Measurements from ENCODE around the gene PPM1H. TPM values are rescaled to one million over a fixed set of nuclear protein-coding genes. Genes with fewer than 3 reads are reported as not detected.
"Not testable (repeated sequence)": the region's sequence is repeated elsewhere in the genome, so short reads cannot be mapped to it uniquely, and the experiment has no call there.

PPM1H gene
- total RNA-seq (2014; rRNA removed; shearing (Covaris generic); ENCODE audit: low replicate concordance), result 33.3 and 34.3 TPM in 2 replicates

- in situ Hi-C loops (cut with HindIII; ENCODE audit: low pct_unique_long_range_greater_than_20kb, low sequenced_read_pairs), result no loop called here
- DNase-seq (ENCODE audit: low read depth), result peak; percentile 95
These were observed at the start of gene PPM1H for GRCh38 chr12:62934799-62935674. PPM1H (minus strand) TSS chr12:62935150; CDS start chr12:62934736, 414 bp downstream.

GRCh38 chr12:62983594-62983993 is 48.6 kb upstream of the PPM1H start:
- no peak for DNase-seq (ENCODE audit: low read depth)
- in situ Hi-C loops (cut with HindIII; ENCODE audit: low pct_unique_long_range_greater_than_20kb, low sequenced_read_pairs), result no loop called here

- DNase-seq (ENCODE audit: low read depth), result no peak
- in situ Hi-C loops (cut with HindIII; ENCODE audit: low pct_unique_long_range_greater_than_20kb, low sequenced_read_pairs), result no loop called here
These were observed 43.8 kb upstream of the PPM1H start for GRCh38 chr12:62978768-62979167.

- in situ Hi-C loops (cut with HindIII; ENCODE audit: low pct_unique_long_range_greater_than_20kb, low sequenced_read_pairs), result no loop called here
- DNase-seq (ENCODE audit: low read depth), result no peak
These were observed 42.9 kb upstream of the PPM1H start for GRCh38 chr12:62977883-62978282.

GRCh38 chr12:62977418-62977817 is 42.5 kb upstream of the PPM1H start:
- no peak for DNase-seq (ENCODE audit: low read depth)
- in situ Hi-C loops (cut with HindIII; ENCODE audit: low pct_unique_long_range_greater_than_20kb, low sequenced_read_pairs), result no loop called here

- no peak for DNase-seq (ENCODE audit: low read depth)
- in situ Hi-C loops (cut with HindIII; ENCODE audit: low pct_unique_long_range_greater_than_20kb, low sequenced_read_pairs), result no loop called here
These were observed 41.2 kb upstream of the PPM1H start for GRCh38 chr12:62976110-62976662.

- no peak for DNase-seq (ENCODE audit: low read depth)
- in situ Hi-C loops (cut with HindIII; ENCODE audit: low pct_unique_long_range_greater_than_20kb, low sequenced_read_pairs), result no loop called here
These were observed 37.0 kb upstream of the PPM1H start for GRCh38 chr12:62971769-62972525.

GRCh38 chr12:62969695-62970094 is 34.7 kb upstream of the PPM1H start:
- no peak for DNase-seq (ENCODE audit: low read depth)
- in situ Hi-C loops (cut with HindIII; ENCODE audit: low pct_unique_long_range_greater_than_20kb, low sequenced_read_pairs), result no loop called here

- in situ Hi-C loops (cut with HindIII; ENCODE audit: low pct_unique_long_range_greater_than_20kb, low sequenced_read_pairs), result no loop called here
- DNase-seq (ENCODE audit: low read depth), result no peak
These were observed 32.8 kb upstream of the PPM1H start for GRCh38 chr12:62967701-62968100.

- DNase-seq (ENCODE audit: low read depth), result no peak
- in situ Hi-C loops (cut with HindIII; ENCODE audit: low pct_unique_long_range_greater_than_20kb, low sequenced_read_pairs), result no loop called here
These were observed 32.1 kb upstream of the PPM1H start for GRCh38 chr12:62966990-62967506.

GRCh38 chr12:62966446-62966989 is 31.6 kb upstream of the PPM1H start:
- DNase-seq (ENCODE audit: low read depth), result peak; percentile 66
- in situ Hi-C loops (cut with HindIII; ENCODE audit: low pct_unique_long_range_greater_than_20kb, low sequenced_read_pairs), result not testable (repeated sequence)

GRCh38 chr12:62965700-62966099 is 30.8 kb upstream of the PPM1H start:
- in situ Hi-C loops (cut with HindIII; ENCODE audit: low pct_unique_long_range_greater_than_20kb, low sequenced_read_pairs); DNase-seq (ENCODE audit: low read depth): not testable (repeated sequence)

GRCh38 chr12:62965242-62965641 is 30.3 kb upstream of the PPM1H start:
- in situ Hi-C loops (cut with HindIII; ENCODE audit: low pct_unique_long_range_greater_than_20kb, low sequenced_read_pairs); DNase-seq (ENCODE audit: low read depth): not testable (repeated sequence)

GRCh38 chr12:62963486-62964041 is 28.6 kb upstream of the PPM1H start:
- no peak for DNase-seq (ENCODE audit: low read depth)

GRCh38 chr12:62960324-62960723 is 25.4 kb upstream of the PPM1H start:
- no peak for DNase-seq (ENCODE audit: low read depth)
- in situ Hi-C loops (cut with HindIII; ENCODE audit: low pct_unique_long_range_greater_than_20kb, low sequenced_read_pairs), result no loop called here

More at GRCh38 chr12:62963486-62964041, 28.6 kb upstream of the PPM1H start:
- in situ Hi-C loops (cut with HindIII; ENCODE audit: low pct_unique_long_range_greater_than_20kb, low sequenced_read_pairs), result no loop called here

- in situ Hi-C loops (cut with HindIII; ENCODE audit: low pct_unique_long_range_greater_than_20kb, low sequenced_read_pairs), result no loop called here
- no peak for DNase-seq (ENCODE audit: low read depth)
These were observed 24.8 kb upstream of the PPM1H start for GRCh38 chr12:62959745-62960144.

- no peak for DNase-seq (ENCODE audit: low read depth)
- in situ Hi-C loops (cut with HindIII; ENCODE audit: low pct_unique_long_range_greater_than_20kb, low sequenced_read_pairs), result no loop called here
These were observed 22.4 kb upstream of the PPM1H start for GRCh38 chr12:62957233-62957953.

- no peak for DNase-seq (ENCODE audit: low read depth)
- in situ Hi-C loops (cut with HindIII; ENCODE audit: low pct_unique_long_range_greater_than_20kb, low sequenced_read_pairs), result no loop called here
These were observed 20.7 kb upstream of the PPM1H start for GRCh38 chr12:62955678-62956077.

Data from Caki2 (cell line).